ENCODE data around the gene CHD1L.
"Not testable (repeated sequence)": the region's sequence is repeated elsewhere in the genome, so short reads cannot be mapped to it uniquely, and the experiment has no call there.

CHD1L gene
- long read RNA-seq, transcript CHD1L-202 (23 exons, 2,967 nt), result major isoform, 470 of 793 reads
- long read RNA-seq, transcript CHD1L-209 (6 exons, 662 nt), result minor isoform, 12 of 793 reads
- long read RNA-seq, transcript CHD1L-203 (17 exons, 2,358 nt), result minor isoform, 8 of 793 reads
- long read RNA-seq, partial matches to known transcripts, result 137 of 793 reads
- long read RNA-seq, other reads (novel, unspliced or antisense), result 165 of 793 reads

DNA sequence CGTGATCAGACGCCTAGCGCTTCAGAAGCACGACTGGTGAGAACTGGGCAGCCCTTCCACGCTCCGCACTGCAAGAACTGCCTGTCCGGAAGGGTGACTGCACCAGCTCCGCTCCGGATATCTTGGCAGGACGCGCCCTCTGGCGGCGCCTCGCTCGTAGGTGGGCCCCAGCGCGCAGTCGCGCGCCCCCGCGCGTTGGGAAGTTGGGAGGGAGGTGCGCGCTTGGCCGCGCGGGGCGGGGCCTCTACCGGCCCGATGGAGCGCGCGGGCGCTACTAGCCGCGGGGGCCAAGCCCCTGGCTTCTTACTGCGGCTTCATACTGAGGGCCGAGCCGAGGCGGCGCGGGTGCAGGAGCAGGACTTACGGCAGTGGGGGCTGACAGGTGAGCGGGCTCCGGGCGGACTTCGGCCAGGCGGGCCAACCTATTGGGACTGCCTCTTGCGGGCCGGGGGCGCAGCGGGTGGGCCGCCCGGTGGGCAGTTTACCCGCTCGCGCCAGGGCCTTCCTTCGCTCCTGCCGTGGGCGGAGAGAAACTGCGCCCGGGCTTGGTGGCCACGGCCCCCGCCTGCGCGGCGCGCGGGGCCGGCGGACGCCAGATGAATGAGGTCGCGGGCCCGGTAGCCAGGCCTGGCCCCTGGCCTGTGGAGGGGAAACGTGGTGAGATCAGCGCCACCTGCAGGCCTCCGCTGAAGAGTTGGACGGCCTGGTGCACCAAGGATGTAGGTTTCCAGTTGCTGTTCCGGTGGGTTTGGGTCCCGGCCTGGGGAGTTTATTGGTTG lies at the start of gene CHD1L:
Gene CHD1L (plus strand): TSS at position 236 of the 779 bp plus-strand sequence. CDS start 20 bp downstream, at position 256.
- no peak for TF ChIP-seq SPI1 (IDR thresholded peaks at IDR 0.05; ENCODE audit: borderline replicate concordance, low read depth)
- TF ChIP-seq, protein P1, sequence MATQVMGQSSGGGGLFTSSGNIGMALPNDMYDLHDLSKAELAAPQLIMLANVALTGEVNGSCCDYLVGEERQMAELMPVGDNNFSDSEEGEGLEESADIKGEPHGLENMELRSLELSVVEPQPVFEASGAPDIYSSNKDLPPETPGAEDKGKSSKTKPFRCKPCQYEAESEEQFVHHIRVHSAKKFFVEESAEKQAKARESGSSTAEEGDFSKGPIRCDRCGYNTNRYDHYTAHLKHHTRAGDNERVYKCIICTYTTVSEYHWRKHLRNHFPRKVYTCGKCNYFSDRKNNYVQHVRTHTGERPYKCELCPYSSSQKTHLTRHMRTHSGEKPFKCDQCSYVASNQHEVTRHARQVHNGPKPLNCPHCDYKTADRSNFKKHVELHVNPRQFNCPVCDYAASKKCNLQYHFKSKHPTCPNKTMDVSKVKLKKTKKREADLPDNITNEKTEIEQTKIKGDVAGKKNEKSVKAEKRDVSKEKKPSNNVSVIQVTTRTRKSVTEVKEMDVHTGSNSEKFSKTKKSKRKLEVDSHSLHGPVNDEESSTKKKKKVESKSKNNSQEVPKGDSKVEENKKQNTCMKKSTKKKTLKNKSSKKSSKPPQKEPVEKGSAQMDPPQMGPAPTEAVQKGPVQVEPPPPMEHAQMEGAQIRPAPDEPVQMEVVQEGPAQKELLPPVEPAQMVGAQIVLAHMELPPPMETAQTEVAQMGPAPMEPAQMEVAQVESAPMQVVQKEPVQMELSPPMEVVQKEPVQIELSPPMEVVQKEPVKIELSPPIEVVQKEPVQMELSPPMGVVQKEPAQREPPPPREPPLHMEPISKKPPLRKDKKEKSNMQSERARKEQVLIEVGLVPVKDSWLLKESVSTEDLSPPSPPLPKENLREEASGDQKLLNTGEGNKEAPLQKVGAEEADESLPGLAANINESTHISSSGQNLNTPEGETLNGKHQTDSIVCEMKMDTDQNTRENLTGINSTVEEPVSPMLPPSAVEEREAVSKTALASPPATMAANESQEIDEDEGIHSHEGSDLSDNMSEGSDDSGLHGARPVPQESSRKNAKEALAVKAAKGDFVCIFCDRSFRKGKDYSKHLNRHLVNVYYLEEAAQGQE (IDR thresholded peaks at IDR 0.05; ENCODE audit: insufficient replicate concordance, low read depth), result no peak
- no peak for TF ChIP-seq GABPA (IDR thresholded peaks at IDR 0.05; ENCODE audit: low read depth)
- TF ChIP-seq POLR2AphosphoS5 (IDR thresholded peaks at IDR 0.05; ENCODE audit: low read depth), result peak; percentile 74; the same call in 1 of the 2 replicates
- TF ChIP-seq, protein P2, sequence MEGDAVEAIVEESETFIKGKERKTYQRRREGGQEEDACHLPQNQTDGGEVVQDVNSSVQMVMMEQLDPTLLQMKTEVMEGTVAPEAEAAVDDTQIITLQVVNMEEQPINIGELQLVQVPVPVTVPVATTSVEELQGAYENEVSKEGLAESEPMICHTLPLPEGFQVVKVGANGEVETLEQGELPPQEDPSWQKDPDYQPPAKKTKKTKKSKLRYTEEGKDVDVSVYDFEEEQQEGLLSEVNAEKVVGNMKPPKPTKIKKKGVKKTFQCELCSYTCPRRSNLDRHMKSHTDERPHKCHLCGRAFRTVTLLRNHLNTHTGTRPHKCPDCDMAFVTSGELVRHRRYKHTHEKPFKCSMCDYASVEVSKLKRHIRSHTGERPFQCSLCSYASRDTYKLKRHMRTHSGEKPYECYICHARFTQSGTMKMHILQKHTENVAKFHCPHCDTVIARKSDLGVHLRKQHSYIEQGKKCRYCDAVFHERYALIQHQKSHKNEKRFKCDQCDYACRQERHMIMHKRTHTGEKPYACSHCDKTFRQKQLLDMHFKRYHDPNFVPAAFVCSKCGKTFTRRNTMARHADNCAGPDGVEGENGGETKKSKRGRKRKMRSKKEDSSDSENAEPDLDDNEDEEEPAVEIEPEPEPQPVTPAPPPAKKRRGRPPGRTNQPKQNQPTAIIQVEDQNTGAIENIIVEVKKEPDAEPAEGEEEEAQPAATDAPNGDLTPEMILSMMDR (IDR thresholded peaks at IDR 0.05; ENCODE audit: insufficient read depth, low read length), result peak; percentile 95
- peak; percentile 92 to 96 for DNase-seq (ENCODE audit: low read depth in 1 of 2, low spot score in 1 of 2)
- Histone ChIP-seq H3K27me3 (ENCODE audit: insufficient read depth, poor library complexity, severe bottlenecking) (no peaks in the 10 kb centered on the region), H3K4me3 (replicated peaks; ENCODE audit: insufficient read depth, low read length) (peak within 1 kb of the TSS; percentile 81), H3K27ac (replicated peaks) (peak within 1 kb of the TSS; percentile 92)

DNA sequence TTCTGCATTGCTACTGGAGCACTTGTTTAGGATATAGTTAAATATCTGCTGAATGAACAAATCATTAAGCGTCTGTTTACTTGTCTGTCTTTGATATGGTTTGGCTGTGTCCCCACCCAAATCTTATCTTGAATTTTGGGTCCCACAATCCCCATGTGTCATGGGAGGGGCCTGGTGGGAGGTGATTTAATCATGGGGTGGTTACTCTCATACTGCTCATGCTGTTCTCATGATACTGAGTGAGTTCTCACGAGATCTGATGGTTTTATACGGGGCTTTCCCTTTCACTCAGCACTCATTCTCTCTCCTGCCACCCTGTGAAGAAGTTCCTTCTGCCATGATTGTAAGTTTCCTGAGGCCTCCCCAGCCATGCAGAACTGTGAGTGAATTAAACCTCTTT lies 45.2 kb upstream of the CHD1L start:
- DNase-seq (ENCODE audit: low read depth in 1 of 2, low spot score in 1 of 2); H3K4me3 ChIP-seq (replicated peaks; ENCODE audit: insufficient read depth, low read length); H3K27me3 ChIP-seq (ENCODE audit: insufficient read depth, poor library complexity, severe bottlenecking); H3K27ac ChIP-seq (replicated peaks): not testable (repeated sequence)

DNA sequence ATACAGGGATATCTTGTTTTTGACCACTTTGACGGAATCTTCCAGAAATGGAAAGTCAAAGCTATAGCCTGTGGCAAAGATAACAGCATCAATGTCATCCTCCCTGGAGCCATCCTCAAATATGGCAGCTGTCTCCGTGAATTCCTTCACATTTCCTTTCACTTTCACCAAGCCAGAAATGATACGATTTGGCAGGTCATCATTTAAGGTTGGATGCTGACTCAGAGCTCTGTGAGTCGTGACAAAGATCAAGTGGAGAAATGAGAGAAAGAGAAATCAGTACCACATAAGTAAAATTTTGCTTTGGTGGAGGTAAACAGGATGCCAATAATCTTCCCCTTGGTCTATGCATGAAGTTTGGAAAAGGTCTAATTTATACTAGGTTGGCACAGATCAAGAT lies 41.2 kb upstream of the CHD1L start:
- Histone ChIP-seq H3K27me3 (ENCODE audit: insufficient read depth, poor library complexity, severe bottlenecking) (no peaks in the 10 kb centered on the region), H3K27ac (replicated peaks) (no peak overlapping the region), H3K4me3 (replicated peaks; ENCODE audit: insufficient read depth, low read length) (no peak overlapping the region)
- no peak for DNase-seq (ENCODE audit: low read depth in 1 of 2, low spot score in 1 of 2)
- TF ChIP-seq, protein P1 (IDR thresholded peaks at IDR 0.05; ENCODE audit: insufficient replicate concordance, low read depth), result no peak
- TF ChIP-seq POLR2AphosphoS5 (IDR thresholded peaks at IDR 0.05; ENCODE audit: low read depth), result no peak
- TF ChIP-seq, protein P2 (IDR thresholded peaks at IDR 0.05; ENCODE audit: insufficient read depth, low read length), result no peak

DNA sequence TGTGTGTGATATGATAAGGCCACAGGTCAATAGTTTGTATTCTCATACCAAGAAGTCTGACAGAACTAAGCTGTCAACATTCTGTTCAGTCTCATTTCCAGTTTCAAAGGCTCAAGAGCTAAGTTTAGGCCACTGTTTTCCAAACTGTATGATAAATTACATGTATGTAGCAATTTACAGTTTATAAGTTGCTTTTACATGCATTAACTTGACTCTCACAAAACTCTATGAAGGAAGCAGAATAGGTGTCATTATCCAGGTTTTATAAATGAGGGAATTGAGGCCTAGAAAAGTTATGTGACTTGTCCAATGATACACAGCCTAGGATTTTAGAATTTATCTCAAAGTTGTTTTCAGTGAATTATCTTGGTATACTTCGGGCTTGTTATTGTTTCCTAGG lies 40.7 kb upstream of the CHD1L start:
- TF ChIP-seq SPI1 (IDR thresholded peaks at IDR 0.05; ENCODE audit: borderline replicate concordance, low read depth) (no peak), POLR2AphosphoS5 (IDR thresholded peaks at IDR 0.05; ENCODE audit: low read depth) (no peak), GABPA (IDR thresholded peaks at IDR 0.05; ENCODE audit: low read depth) (no peak)
- TF ChIP-seq, protein P1 (IDR thresholded peaks at IDR 0.05; ENCODE audit: insufficient replicate concordance, low read depth), result no peak
- TF ChIP-seq, protein P2 (IDR thresholded peaks at IDR 0.05; ENCODE audit: insufficient read depth, low read length), result no peak
- DNase-seq (ENCODE audit: low read depth in 1 of 2, low spot score in 1 of 2), result no peak
- no peak overlapping the region for H3K4me3 ChIP-seq (replicated peaks; ENCODE audit: insufficient read depth, low read length)
- no peaks in the 10 kb centered on the region for H3K27me3 ChIP-seq (ENCODE audit: insufficient read depth, poor library complexity, severe bottlenecking)
- no peak overlapping the region for H3K27ac ChIP-seq (replicated peaks)
